GM12892 (cell line): ENCODE results near the gene BEX3.

Experiments
- POLR2A ChIP-seq: IDR thresholded peaks from 2 replicates; pipeline ENCODE4 v1.6.1; 2011; ENCODE audit warnings: low read depth, low read length, control low read depth
- POLR2AphosphoS5 ChIP-seq: IDR thresholded peaks from 2 replicates; pipeline ENCODE4 v1.6.1; 2011; ENCODE audit warnings: low read depth, low read length, control low read depth
- TAF1 ChIP-seq: IDR thresholded peaks from 2 replicates; pipeline ENCODE4 v1.6.1; 2011; ENCODE audit warnings: low read depth, mild to moderate bottlenecking, control low read depth, low read length, borderline replicate concordance

DNA sequence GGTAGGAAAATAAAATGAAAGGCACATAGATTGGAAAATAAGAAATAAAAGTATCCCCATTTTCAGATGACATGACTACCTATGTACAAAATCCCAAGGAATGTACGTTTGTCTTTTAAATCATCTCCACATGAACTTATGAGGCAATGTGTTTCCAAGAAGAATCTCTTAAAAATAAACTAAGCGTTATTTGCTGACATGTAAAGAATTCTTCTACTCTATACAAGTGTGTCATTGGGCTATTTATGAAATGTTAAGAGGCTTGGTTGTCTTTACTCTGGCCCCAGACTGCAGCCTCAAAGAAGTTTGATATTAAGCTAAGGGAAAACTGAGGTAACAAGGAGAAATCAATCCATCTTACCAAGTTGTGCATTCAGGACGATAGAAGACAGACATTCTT lies 17.1 kb downstream of the BEX3 start:
- TF ChIP-seq POLR2AphosphoS5 (no peak), POLR2A (no peak), TAF1 (no peak)
